Measurements from ENCODE around the gene VKORC1.

Gene VKORC1

DNA sequence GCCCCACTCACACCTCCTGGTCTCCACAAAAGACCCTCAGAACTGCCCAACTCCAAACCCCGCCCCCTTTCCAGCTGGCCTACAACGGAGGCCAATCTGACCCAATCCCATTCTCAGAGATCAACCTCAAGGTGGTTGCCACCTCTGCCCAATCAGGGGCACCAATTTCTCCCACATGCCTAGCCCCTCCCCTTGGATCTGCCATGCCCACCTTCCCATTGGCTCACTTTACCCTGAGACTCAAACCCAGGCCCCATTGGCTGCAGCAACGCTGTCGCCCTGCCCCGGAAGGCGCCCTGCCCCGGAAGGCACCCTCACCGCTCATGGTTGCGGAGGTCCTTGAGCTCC is 31.1 kb downstream of the VKORC1 start:
- TF ChIP-seq TEAD4 (IDR thresholded peaks at IDR 0.05): no peak
- TF ChIP-seq, protein P1, sequence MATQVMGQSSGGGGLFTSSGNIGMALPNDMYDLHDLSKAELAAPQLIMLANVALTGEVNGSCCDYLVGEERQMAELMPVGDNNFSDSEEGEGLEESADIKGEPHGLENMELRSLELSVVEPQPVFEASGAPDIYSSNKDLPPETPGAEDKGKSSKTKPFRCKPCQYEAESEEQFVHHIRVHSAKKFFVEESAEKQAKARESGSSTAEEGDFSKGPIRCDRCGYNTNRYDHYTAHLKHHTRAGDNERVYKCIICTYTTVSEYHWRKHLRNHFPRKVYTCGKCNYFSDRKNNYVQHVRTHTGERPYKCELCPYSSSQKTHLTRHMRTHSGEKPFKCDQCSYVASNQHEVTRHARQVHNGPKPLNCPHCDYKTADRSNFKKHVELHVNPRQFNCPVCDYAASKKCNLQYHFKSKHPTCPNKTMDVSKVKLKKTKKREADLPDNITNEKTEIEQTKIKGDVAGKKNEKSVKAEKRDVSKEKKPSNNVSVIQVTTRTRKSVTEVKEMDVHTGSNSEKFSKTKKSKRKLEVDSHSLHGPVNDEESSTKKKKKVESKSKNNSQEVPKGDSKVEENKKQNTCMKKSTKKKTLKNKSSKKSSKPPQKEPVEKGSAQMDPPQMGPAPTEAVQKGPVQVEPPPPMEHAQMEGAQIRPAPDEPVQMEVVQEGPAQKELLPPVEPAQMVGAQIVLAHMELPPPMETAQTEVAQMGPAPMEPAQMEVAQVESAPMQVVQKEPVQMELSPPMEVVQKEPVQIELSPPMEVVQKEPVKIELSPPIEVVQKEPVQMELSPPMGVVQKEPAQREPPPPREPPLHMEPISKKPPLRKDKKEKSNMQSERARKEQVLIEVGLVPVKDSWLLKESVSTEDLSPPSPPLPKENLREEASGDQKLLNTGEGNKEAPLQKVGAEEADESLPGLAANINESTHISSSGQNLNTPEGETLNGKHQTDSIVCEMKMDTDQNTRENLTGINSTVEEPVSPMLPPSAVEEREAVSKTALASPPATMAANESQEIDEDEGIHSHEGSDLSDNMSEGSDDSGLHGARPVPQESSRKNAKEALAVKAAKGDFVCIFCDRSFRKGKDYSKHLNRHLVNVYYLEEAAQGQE (IDR thresholded peaks at IDR 0.05; ENCODE audit: low read depth): no peak
- no peak for TF ChIP-seq EP300 (IDR thresholded peaks at IDR 0.05; ENCODE audit: borderline replicate concordance)
- no peak for TF ChIP-seq TAF1 (IDR thresholded peaks at IDR 0.05; ENCODE audit: low read depth)
- no peak for TF ChIP-seq CREB1 (IDR thresholded peaks at IDR 0.05; ENCODE audit: low read depth)
- TF ChIP-seq USF1 (IDR thresholded peaks at IDR 0.05): no peak

DNA sequence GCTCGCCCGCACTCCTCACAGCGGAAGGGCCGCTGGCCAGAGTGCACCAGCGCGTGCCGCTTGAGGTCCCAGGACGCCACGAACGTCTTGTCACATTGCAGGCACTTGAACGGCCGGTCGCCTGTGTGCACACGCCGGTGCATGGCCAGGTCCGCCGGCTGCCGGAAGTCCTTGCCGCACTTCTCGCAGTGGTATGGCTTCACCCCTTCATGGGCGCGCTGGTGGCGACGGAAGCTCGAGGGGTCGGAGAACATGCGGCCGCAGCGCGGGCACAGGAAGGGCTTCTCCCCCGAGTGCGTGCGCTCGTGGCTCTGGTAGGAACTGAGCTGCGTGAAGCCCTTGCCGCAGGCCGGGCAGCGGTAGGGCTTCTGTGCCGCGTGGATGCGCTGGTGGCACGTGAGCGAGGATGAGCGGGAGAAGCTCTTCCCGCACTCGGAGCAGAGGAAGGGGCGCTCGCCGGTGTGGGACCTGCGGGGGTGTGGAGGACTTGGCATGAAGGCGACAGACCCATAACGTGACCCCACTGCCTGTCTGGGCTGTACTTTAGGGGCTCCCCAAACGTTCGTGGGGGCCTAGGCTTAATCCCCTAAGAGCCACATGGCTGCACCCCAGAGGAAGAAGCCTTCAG is 32.7 kb downstream of the VKORC1 start:
- no peak for TF ChIP-seq NFIC (IDR thresholded peaks at IDR 0.05)
- TF ChIP-seq TCF12 (IDR thresholded peaks at IDR 0.05; ENCODE audit: low read depth): no peak
- no peak for TF ChIP-seq FOXM1 (IDR thresholded peaks at IDR 0.05; ENCODE audit: borderline replicate concordance, low read depth)
- TF ChIP-seq EGR1 (IDR thresholded peaks at IDR 0.05): no peak
- TF ChIP-seq, protein P1 (IDR thresholded peaks at IDR 0.05; ENCODE audit: low read depth): no peak
- TF ChIP-seq ZBTB7A (IDR thresholded peaks at IDR 0.05; ENCODE audit: low read depth): no peak
- TF ChIP-seq TEAD4 (IDR thresholded peaks at IDR 0.05): no peak
- no peak for TF ChIP-seq MAX (IDR thresholded peaks at IDR 0.05)
- TF ChIP-seq CREB1 (IDR thresholded peaks at IDR 0.05; ENCODE audit: low read depth): no peak
- no peak for TF ChIP-seq EP300 (IDR thresholded peaks at IDR 0.05; ENCODE audit: borderline replicate concordance)
- no peak for TF ChIP-seq CEBPB (IDR thresholded peaks at IDR 0.05)
- TF ChIP-seq TAF1 (IDR thresholded peaks at IDR 0.05; ENCODE audit: low read depth): no peak
- TF ChIP-seq USF1 (IDR thresholded peaks at IDR 0.05): no peak
- no peak for TF ChIP-seq YY1 (IDR thresholded peaks at IDR 0.05; ENCODE audit: low read depth)
- no peak for TF ChIP-seq RAD21 (IDR thresholded peaks at IDR 0.05; ENCODE audit: low read depth)

DNA sequence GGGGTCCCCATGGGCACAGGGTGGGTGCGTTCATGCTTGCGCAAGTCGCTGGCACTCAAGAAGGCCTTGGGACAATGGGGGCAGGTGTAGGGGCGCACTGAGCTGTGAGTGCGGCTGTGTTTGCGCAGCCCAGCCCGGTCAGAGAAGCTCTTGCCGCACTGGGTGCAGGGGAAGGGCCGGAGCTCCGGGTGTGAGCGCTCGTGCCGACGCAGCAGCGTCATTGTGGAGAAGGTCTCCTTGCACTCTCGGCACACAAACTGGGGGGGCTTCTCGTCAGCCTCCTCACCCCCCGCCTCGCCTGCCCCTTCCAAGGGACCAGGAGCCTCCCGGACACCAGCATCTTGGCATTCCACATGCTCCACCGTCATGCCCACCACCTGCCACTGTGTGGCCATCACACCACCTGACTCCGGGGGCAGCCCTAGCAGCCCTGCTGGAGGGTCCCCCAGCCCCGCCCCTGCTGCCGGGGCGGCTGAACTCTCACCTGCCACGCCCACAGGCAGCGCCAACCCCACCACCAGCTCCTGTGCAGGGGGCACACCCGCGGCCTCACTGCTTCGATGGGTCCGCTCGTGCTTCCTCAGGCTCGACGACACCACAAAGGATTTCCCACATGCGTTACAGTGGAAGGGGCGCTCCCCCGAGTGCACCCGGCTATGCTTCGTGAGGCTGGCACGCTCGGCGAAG is 33.3 kb downstream of the VKORC1 start:
- TF ChIP-seq CEBPB (IDR thresholded peaks at IDR 0.05) (no peak), TEAD4 (IDR thresholded peaks at IDR 0.05) (no peak), YY1 (IDR thresholded peaks at IDR 0.05; ENCODE audit: low read depth) (no peak), USF1 (IDR thresholded peaks at IDR 0.05) (no peak), NFIC (IDR thresholded peaks at IDR 0.05) (no peak), EGR1 (IDR thresholded peaks at IDR 0.05) (no peak), ZBTB7A (IDR thresholded peaks at IDR 0.05; ENCODE audit: low read depth) (no peak), EP300 (IDR thresholded peaks at IDR 0.05; ENCODE audit: borderline replicate concordance) (no peak), FOXM1 (IDR thresholded peaks at IDR 0.05; ENCODE audit: borderline replicate concordance, low read depth) (no peak)
- TF ChIP-seq, protein P1 (IDR thresholded peaks at IDR 0.05; ENCODE audit: low read depth): no peak

DNA sequence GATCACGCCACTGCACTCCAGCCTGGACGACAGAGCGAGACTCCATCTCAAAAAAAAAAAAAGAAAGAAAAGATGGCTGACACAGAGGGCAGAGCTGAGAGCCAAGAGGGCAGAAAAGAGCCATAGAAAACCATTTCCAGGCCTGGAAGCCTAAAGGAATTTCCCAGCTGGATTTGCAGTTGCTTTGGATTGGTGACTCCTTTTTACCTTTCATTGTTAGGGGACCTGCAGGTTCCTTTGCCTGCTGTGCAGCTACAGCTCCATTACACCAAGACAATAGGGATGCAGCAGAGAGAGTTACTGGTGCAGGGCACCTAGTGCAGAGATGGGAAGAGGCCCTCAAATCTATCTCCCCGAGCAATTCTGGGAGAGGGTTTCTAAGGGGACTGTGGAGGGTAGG is 39.0 kb downstream of the VKORC1 start:
- TF ChIP-seq MAX (IDR thresholded peaks at IDR 0.05) (no peak), FOXM1 (IDR thresholded peaks at IDR 0.05; ENCODE audit: borderline replicate concordance, low read depth) (no peak), EP300 (IDR thresholded peaks at IDR 0.05; ENCODE audit: borderline replicate concordance) (no peak), TCF12 (IDR thresholded peaks at IDR 0.05; ENCODE audit: low read depth) (no peak), YY1 (IDR thresholded peaks at IDR 0.05; ENCODE audit: low read depth) (no peak), CREB1 (IDR thresholded peaks at IDR 0.05; ENCODE audit: low read depth) (no peak), NFIC (IDR thresholded peaks at IDR 0.05) (no peak), TEAD4 (IDR thresholded peaks at IDR 0.05) (no peak), RAD21 (IDR thresholded peaks at IDR 0.05; ENCODE audit: low read depth) (no peak), ZBTB7A (IDR thresholded peaks at IDR 0.05; ENCODE audit: low read depth) (no peak), EGR1 (IDR thresholded peaks at IDR 0.05) (no peak), USF1 (IDR thresholded peaks at IDR 0.05) (no peak), CEBPB (IDR thresholded peaks at IDR 0.05) (no peak), TAF1 (IDR thresholded peaks at IDR 0.05; ENCODE audit: low read depth) (no peak)
- TF ChIP-seq, protein P1 (IDR thresholded peaks at IDR 0.05; ENCODE audit: low read depth): no peak
